Fibroblast of gingiva (primary cell): Measurements from ENCODE around the gene COX7A2.

ENCODE experiments used
- DNase-seq: peaks from one replicate; pipeline ENCODE4 v3.0.0-alpha.2; 2011; ENCODE audit warnings: low read depth

COX7A2 gene

DNA sequence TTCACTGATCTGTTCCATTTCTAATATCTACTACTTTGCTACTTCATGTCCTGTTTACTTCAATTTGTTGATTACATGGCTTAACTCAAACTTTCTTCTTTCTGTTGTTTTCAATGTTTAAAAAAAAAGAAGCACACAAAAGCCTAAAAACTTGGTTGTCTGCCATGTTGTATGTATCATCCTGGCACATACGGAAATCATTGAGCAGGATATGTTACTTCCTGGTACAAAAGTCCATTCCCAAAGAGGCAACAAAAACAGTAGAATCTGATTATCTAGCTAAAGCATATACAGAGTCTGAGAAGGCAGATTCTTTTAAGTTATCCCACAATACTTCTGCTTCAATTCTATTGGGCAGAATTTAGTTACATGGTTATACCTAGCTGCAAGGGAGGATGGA lies 23.2 kb downstream of the COX7A2 start:
- peak; percentile 73 for DNase-seq

- no peak for DNase-seq
Measured at GRCh38 chr6:75219263-75219662, 24.3 kb downstream of the COX7A2 start.

DNA sequence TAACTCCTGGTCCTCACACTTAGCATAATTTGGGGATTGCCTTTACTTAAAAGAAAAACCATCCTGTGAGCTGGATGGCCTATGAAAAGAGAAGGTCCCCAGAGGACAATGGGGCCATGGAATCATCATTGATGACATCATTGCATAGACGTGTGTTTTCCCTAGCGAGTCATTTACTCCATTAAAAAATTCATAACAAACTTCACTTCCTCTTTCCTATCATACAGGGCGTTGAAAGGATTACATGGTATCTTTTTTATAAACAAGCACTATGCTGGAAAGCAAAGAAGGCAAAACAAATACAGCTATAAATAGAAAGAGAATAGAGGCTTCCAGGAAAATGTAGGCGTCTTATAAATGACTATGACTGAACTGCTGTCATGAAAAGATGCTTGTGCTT lies 26.4 kb downstream of the COX7A2 start:
- DNase-seq = peak; percentile 70

GRCh38 chr6:75215291-75215690 lies 28.3 kb downstream of the COX7A2 start:
- DNase-seq = no peak

- DNase-seq = no peak
Measured at GRCh38 chr6:75213732-75214131, 29.9 kb downstream of the COX7A2 start.

GRCh38 chr6:75213112-75213511 lies 30.5 kb downstream of the COX7A2 start:
- DNase-seq = peak; percentile 44

- peak; percentile 73 for DNase-seq
Measured at GRCh38 chr6:75211920-75212590, 31.5 kb downstream of the COX7A2 start.

GRCh38 chr6:75210885-75211739 lies 32.5 kb downstream of the COX7A2 start:
- peak; percentile 61 for DNase-seq

DNA sequence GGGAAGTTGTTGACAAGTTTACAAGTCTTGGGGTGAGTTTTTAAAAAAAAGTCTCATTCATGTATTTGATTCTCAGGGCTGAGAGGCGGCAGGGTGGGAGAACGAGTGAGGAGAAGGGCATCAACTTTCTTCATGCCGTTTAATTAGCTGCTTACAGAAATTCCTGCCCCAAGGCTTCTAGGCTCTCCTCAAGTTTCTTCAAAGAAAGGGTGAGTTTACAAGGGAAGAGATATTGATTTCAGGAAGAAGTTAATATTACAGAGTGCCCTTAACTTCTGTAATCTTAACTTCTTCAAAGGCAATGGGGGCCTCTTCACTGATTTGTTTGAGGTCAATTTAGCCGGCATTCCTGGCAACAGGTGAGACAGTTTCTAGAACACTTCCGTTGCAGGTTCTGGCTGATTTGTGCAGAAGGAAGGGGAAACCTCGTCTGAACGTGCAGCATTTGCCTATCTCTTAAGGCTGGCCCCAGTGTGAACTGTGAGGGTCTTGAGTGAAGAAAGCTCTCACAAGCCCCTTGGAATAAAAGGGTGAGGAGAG lies 34.3 kb downstream of the COX7A2 start:
- no peak for DNase-seq

DNA sequence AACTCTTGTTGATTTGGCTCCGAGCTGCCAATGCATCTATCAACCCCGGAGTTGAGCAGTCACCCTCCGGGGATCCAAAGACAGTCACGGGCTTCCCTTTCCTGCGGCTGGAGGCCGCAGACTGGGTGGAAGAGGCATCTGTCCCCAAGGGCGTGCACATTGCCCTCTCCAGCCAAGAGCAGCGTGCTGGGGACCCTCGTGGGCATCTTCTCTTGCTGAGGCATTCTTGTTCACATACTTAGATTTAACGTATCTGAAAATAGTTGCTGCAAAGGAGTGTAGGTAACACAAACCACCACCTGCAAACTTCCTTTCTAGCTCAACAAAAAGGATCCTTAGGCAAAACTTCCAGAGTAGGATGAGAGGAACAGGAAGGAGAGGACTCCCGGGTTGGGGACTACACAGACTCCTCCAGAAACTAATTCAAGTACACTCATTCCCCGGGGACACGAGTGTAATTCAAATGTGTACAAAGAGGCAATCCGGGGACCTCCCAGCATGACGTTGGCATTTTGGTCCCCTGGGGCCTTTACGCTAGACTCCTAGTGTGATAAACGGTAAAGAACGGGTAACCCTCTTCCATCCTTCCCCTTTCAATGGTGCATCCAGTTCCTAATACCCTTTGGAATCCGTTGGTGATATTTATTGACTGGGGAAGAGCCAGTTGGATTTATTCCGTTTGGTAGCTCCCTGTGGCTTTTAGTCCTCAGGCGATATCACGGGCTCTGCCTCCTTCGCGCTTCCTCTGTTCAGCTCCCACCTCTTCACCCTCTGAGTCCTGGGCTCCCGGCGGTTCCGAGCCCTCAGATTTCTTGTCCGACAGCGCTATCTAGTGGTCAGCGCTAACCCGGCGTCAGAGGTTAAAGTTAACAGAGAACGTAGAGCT lies 35.1 kb downstream of the COX7A2 start:
- DNase-seq = peak; percentile 84

DNA sequence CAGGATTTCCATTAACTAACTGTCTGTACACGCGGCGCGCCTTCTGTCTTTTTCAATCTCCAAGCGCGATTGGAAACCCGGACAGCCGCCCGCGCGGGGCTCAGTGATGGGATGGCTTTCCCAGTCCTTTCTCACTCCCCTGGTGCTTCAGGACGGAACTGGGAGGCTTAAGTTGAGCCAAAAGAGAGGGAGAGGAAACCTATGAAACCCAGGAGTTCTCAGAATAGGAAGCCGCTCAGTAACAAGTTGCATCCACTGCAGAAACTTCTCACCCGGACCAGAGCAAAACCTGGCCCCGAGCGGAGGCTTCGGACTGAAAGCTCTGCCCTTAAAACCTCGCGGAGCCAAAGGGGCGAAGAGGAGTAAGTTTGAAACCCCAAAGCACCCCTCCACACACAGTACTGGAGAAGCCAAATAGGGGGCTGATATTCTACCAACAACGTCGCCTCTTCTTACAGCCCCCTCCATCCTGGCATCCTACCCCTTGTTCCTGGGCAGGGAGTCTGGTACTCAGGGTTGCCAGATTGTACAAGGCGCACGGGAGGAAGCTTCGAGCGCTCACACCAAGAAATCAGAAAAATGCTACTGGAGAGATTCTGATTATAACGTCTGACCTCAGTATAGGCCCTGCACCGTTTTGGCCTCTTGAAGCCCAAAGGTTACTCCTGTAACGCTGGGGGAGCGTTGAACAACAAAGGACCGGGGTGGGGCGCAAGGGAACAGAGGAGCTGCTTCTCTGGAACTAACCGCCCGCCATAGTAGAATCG lies 36.8 kb downstream of the COX7A2 start:
- DNase-seq = peak; percentile 64

DNA sequence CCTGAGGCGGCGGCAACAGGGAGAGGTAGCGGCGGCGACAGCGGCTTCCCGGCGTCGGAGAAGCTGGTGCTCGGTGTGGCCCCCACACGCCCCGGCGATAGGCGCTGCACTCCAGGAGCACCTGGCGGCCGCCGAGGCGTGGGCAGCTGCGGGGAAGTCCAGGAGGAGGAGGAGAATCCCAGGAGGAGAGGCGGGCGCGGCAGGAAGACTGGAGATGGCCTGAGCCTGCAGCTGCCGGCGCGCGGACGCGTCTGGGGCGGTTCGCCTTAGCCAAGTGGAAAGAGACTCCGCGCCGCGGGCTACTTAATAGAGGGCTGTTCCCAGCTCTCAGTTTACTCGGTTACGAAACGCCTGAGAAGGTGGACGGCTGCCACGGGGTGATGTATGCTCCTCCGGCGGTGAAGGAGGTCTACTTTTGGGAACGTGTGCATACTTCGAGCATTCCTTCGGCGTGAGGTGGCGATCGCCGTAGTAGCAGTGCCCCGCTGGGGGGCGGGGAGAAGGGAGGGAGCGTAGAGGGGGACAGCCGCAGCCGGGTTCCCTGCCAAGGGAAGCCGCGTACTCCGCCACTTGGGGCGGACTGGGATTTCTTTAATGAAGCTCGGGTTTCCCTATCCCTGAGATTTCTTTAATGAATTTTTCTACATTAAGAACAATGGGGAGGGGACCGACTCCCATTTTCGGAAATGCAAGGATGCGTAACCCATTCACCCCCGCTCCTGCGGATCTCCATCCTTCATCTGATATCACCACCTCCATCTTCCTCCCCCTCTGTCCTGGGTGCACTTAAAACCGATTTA lies 37.6 kb downstream of the COX7A2 start, which contains the start of gene COL12A1:
Gene COL12A1 (minus strand): TSS at position 278 of the 800 bp plus-strand sequence. CDS start 3,261 bp downstream, outside the sequence.
- DNase-seq = peak; percentile 100

DNA sequence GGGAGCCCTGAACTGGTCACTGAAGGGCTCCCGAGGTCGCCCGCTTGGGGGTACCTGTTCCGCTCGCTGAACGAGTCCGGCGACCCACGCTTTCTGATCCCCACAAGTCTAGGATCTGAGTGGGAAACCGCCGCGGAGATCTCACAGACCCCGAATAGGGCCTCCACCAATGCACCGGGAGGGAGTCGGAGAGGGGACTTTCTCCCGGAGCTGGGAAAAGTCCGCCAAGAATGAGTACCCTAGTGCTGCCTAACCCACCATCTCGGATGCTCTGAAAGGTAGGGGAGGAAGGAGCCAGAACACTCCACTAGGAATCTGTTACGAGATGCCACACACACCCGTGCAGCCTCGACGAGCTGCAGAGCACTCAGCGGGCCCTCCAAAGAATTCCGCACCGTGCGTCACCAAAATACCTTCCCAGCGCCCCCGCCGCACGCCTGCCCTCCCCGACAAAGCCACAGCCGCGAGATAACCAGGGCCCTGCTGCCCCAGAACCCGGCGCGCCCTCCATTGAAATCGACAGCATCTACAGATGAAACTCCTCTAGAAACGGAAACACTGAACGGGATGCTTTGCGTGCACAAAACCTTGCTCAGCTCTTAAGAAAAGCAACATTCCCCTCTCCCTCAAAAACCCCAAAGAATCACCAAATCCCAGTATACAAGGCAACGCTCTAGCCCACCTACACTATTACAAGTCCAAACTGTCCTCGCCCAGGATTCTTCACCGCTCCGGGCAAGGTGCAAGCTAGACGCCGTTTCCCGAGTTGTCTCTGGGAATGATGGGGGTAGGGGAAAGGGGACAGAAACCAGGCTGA lies 38.4 kb downstream of the COX7A2 start:
- DNase-seq = peak; percentile 71

DNA sequence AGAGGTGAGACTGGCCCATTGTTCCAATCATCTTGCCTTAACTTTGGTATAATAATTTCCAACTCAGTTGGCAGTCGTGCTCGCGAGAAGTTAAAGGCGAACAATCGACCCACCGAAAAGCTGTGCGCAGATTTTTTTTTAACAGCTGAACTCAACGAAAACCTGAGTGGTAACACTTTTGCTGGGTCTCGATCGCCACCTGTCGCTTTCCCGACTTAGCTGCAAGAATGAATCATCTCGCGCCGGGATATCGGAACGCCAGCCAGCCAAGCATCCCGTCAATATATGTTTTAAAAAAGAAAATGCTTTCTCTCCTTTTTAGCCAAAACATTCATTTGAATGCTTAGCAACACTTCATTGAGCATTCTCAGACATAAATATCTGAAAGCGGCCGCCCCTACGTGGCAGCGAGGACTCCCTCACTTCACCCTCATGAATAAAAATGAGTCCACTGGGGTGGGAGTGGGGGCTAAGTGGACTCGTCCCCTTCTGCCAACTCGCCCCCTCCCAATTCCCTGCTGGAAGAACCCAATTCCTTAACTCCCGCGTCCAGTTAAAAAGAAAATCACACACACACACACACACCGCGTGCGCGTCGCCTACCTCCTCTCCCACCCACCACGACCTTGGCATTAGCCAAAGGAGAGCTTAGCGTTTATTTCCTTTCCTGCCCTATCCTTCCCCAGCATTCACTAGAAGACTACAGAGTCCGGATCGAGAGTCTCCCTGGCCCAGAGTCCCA lies 39.2 kb downstream of the COX7A2 start:
- peak; percentile 92 for DNase-seq

- peak; percentile 72 for DNase-seq
Measured at GRCh38 chr6:75203721-75204120, 39.9 kb downstream of the COX7A2 start.

DNA sequence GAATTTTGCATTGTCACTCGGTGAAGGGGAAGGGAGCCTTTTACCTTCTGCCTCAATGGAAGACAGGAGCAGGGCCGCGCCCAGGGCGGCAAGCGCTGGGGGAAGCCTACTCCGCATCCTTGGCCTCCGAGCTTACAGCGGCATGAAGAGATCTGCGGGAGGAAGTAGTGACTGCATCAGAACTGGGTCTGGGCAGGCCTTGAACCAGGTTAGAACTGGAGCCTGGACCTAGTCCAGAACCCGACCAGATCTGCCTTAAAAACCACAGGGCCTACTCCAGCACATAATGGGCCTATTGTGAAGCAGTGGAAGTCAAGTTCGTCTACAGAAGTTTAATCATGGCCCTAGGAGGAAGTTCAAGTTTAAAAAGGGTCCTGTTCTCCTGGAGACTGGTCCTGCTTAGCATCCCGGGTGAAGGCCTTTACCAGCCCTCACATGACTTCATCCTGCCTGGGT lies 40.9 kb downstream of the COX7A2 start:
- DNase-seq = peak; percentile 27

DNA sequence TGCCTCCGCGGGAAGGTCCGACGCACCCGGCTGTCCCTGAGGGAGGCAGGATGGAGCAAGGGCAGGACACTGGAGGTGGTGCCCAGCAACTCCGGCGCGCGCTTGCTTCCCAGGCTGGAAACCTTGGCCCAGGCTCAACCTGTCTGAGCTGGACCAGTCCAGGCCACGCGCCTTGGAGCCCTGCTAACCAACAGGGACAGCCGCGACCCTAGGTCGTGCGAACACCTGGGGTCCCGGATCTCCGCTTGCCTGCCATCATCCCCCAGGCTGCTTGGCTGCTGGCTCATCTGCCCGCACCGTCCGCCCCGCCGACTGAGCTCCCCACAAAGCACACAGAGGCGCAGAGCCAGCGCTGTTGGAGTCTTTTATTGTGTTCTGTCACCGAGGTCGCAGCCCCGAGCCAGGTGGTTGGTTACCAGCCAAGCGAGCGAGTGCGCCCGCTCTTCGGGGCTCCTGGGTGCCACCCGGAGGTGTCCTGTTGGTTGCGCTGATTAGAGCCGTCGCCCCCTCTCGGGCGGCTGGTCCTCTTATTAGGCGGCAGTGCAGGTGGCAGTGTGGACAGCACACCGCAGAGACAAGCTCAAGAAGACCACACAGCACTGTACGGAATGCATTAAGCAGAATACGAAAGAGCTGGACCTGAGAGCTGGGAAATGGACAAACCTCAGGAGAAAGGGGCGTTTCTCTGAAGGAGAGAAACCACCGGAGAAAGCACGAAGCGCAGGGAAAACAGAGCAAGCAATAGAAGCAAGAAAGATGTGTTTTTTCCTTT lies 41.5 kb downstream of the COX7A2 start:
- DNase-seq = peak; percentile 56

DNA sequence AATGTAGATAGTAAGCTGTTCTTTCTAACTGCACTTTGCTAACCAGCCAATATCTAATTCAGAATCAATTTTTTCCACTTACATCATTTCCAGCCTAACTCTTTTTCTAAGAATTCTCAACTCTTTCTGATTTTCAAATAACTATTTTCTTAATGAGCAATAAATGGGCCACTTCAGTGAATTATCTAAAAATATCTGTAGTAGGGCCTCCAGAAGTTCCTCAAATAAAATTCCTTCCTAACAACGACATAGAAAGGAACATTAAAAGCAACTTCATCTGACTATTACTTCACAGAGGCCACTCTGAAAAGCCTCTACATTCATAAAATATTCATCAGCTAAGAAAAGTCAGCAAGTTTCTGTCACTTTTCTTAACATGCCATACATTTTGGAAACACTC lies 42.6 kb downstream of the COX7A2 start:
- DNase-seq = no peak
